Vagina (tissue), 2 donors: ENCODE measurements around the gene ZNF625.

Source experiments
- POLR2AphosphoS5 ChIP-seq, 2 donors: sonication (generic); formaldehyde crosslinking; IDR thresholded peaks; one replicate each; pipeline ENCODE4 v1.9.0; 2017; ENCODE audit warnings: antibody characterized with exemption in 2 of 2, mild to moderate bottlenecking in 2 of 2, low read depth in 1 of 2; ENCODE audit not compliant: insufficient read depth in 1 of 2
- TF ChIP-seq, protein P1 (sequence below), 3 experiments: fragments of 450-650 bp in 2 of 3; fragments of 200-600 bp in 1 of 3; sonication (generic) in 1 of 3; IDR thresholded peaks; one replicate each; pipeline ENCODE4 v1.5.1; 2017 to 2019; ENCODE audit warnings: antibody characterized with exemption in 3 of 3, mild to moderate bottlenecking in 2 of 3, moderate library complexity in 2 of 3

DNA sequence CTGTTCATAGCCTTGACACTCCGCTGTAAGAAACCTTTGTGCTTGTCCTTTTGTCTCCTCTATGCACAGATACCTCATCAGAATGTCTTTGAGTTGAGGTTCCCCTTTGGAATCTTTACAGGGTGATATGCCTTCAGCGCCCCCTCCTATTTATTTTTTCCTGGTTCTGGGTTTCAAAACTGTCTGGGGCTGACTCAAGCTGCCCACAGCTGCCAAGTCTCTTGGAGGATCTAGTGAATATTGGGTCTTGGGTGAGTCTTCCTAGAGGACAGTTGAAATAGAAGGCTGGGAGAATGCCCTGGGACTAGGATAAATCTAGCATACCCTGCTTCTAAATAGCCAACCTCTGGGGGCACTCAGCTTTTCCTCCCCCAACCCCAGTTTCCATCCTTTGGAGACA lies 7.3 kb upstream of the ZNF625 start:
- no peak for TF ChIP-seq POLR2AphosphoS5 (IDR thresholded peaks at IDR 0.05; ENCODE audit: insufficient read depth in 1 of 2, low read depth in 1 of 2)
- TF ChIP-seq, protein P1, sequence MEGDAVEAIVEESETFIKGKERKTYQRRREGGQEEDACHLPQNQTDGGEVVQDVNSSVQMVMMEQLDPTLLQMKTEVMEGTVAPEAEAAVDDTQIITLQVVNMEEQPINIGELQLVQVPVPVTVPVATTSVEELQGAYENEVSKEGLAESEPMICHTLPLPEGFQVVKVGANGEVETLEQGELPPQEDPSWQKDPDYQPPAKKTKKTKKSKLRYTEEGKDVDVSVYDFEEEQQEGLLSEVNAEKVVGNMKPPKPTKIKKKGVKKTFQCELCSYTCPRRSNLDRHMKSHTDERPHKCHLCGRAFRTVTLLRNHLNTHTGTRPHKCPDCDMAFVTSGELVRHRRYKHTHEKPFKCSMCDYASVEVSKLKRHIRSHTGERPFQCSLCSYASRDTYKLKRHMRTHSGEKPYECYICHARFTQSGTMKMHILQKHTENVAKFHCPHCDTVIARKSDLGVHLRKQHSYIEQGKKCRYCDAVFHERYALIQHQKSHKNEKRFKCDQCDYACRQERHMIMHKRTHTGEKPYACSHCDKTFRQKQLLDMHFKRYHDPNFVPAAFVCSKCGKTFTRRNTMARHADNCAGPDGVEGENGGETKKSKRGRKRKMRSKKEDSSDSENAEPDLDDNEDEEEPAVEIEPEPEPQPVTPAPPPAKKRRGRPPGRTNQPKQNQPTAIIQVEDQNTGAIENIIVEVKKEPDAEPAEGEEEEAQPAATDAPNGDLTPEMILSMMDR (IDR thresholded peaks at IDR 0.05) = no peak
